Stimulated activated CD8-positive, alpha-beta memory T cell treated with anti-CD3 and anti-CD28 coated beads, Interleukin-4, amount 100 ng/mL, for 1 hour (primary cell): ENCODE data around the gene PRDX5.

ENCODE experiments used
- DNase-seq, 2 donors: peaks; one replicate each; pipeline ENCODE4 v3.0.0-alpha.2; 2020; ENCODE audit warnings: low read depth in 2 of 2, low spot score in 1 of 2

PRDX5 gene

GRCh38 chr11:64317961-64318765 is at the start of gene PRDX5:
Gene PRDX5, plus strand, starts transcription at chr11:64318121. Its CDS starts 95 bp downstream, at chr11:64318216.
- DNase-seq, result peak; percentile 83 to 87

- DNase-seq, result no peak
Observed at GRCh38 chr11:64268893-64269539, 48.9 kb upstream of the PRDX5 start.

- DNase-seq, result peak; percentile 93 to 95
Observed at GRCh38 chr11:64269540-64270220, 48.2 kb upstream of the PRDX5 start.

GRCh38 chr11:64275031-64275800 is 42.7 kb upstream of the PRDX5 start:
- DNase-seq, result no peak

GRCh38 chr11:64275841-64276240 is 42.1 kb upstream of the PRDX5 start:
- DNase-seq, result no peak

- no peak for DNase-seq
Observed at GRCh38 chr11:64276653-64277431, 41.1 kb upstream of the PRDX5 start.

GRCh38 chr11:64278576-64279190 is 39.2 kb upstream of the PRDX5 start:
- no peak for DNase-seq

- no peak for DNase-seq
Observed at GRCh38 chr11:64281957-64282770, 35.8 kb upstream of the PRDX5 start.

- DNase-seq, result no peak
Observed at GRCh38 chr11:64283092-64283491, 34.8 kb upstream of the PRDX5 start.

GRCh38 chr11:64284048-64284961 is 33.6 kb upstream of the PRDX5 start, which contains the start of gene BAD:
Gene BAD, minus strand, starts transcription at chr11:64284665. Its CDS starts 297 bp downstream, at chr11:64284368.
- peak; percentile 82 to 88 for DNase-seq

- DNase-seq, result peak; percentile 79 to 84
Observed at GRCh38 chr11:64284962-64285884, 32.7 kb upstream of the PRDX5 start, which contains the start of gene GPR137. Gene GPR137, plus strand, starts transcription at chr11:64285848. Its CDS starts 677 bp downstream, at chr11:64286525.

- no peak for DNase-seq
Observed at GRCh38 chr11:64285885-64286800, 31.8 kb upstream of the PRDX5 start.

GRCh38 chr11:64286801-64287159 is 31.1 kb upstream of the PRDX5 start:
- DNase-seq, result no peak

- DNase-seq, result no peak
Observed at GRCh38 chr11:64287676-64288352, 30.1 kb upstream of the PRDX5 start.

GRCh38 chr11:64288353-64288750 is 29.6 kb upstream of the PRDX5 start:
- DNase-seq, result no peak
